AG09309 (cell line): ENCODE results near the gene PTPRCAP.

Experiments used
- DNase-seq: peaks from one replicate; pipeline ENCODE4 v3.0.0-alpha.2; 2010; ENCODE audit warnings: low read depth
- H3K4me3 ChIP-seq: 2 replicates; pipeline ENCODE4 v1.5.1; 2011; ENCODE audit warnings: mild to moderate bottlenecking, low read depth, low read length, moderate library complexity; ENCODE audit not compliant: control insufficient read depth
- CTCF ChIP-seq: IDR thresholded peaks from 2 replicates; pipeline ENCODE4 v1.5.1; 2011; ENCODE audit warnings: mild to moderate bottlenecking, low read depth, low read length, inconsistent platforms; ENCODE audit not compliant: insufficient read depth, control insufficient read depth; ENCODE audit errors: missing control alignments

The PTPRCAP gene

GRCh38 chr11:67453816-67454732 lies 16.6 kb upstream of the PTPRCAP start:
- TF ChIP-seq CTCF: no peak
- no peak overlapping the region for H3K4me3 ChIP-seq
- DNase-seq: no peak

DNA sequence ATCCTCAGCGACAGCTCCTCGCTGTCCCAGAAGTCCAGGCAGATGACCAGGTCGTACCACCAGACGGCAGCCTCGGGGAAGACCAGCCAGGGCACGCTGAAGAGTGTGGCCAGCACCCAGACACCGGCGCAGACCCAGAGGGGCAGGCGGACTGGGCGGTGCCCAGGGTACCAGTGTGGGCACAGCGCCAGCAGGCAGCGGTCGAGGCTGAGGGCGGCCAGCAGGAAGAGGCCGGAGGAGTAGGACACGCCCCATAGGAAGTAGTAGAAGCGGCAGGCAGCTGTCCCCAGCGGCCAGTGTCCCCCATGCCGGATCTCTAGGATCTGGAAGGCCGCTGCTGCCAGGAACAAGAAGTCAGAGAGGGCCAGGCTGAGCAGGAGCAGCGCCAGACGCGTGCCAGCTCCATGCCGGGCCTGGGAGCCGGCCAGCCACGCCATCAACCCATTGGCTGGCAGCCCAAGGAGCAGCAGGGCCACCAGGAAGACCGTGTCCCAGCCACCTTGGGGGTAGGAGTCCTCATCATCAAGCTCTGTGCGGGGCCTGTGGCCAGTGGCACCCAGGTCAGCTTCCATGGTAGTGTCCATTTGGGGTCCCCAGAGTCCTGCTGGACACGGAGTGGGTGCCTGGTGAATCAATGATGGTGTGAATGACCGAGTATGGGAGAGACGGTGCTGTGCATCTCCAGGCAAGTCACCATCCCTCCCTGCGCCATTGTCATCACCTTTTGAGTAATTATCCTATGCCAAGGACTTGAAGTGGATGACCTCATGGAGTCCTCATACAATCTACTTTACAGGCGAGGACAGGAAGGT lies 14.9 kb upstream of the PTPRCAP start, which contains the start of gene GPR152:
GPR152 (minus strand) TSS at position 589 of the 812 bp plus-strand sequence; CDS start at position 584, 5 bp downstream.
- DNase-seq: no peak
- no peak for TF ChIP-seq CTCF
- no peak within 1 kb of the TSS for H3K4me3 ChIP-seq

DNA sequence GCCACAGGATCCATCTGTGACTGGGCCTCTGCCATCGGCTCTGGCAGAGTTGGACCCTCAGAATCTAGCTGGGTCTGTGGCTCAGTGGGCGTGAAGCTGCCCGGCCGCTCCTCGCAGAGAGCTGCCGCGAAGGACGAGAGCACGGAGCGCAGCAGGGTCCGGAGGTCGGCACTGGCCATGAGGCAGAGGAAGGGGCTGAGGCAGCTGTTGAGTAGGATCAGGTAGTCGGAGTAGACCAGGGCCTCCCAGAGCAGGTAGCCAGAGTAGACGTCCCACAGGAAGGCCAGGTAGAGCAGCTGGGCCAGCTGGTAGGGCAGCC lies 14.1 kb upstream of the PTPRCAP start:
- TF ChIP-seq CTCF: no peak
- no peak overlapping the region for H3K4me3 ChIP-seq
- DNase-seq: no peak

DNA sequence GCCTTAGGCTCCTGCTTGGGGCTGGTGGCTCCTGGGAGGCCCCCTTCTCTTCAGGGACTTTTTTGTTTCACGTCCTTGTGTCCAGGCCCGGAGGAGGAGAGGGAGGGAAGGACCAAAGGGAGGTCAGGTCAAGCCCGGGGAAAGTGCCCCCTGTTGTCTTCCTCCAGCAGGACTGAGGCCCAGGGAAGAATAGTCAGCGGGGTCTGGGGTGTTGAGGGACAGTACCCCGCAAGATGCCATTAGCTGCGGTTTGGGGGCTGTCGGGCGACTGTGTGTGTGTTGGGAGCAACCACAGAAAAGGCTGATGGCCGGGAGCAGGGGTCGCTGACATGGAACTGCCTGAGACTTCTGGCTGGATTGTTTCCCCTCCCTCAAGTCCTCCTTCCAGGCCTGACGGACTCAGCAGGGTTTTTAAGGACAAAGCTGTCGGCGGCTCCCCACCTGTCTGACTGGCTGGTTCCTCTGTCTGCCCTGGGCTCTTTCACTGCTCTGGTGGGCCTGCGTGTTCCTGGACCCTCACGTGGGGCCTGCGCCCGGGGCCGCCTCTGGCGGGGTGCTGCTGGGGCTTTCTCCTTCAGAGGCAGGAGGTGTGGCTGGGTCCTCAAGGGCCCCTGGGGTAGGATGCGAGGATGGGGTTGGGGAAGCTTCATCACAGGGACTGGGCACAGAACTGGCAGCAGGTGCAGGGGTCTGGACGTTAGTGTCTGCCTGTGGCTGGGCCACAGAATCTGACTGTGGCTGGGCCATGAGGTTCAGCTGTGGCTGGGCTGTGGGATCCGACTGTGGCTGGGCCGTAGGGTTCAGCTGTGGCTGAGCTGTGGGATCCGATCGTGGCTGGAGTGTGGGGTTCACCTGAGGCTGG lies 13.5 kb upstream of the PTPRCAP start:
- H3K4me3 ChIP-seq: no peak overlapping the region
- no peak for DNase-seq
- no peak for TF ChIP-seq CTCF

DNA sequence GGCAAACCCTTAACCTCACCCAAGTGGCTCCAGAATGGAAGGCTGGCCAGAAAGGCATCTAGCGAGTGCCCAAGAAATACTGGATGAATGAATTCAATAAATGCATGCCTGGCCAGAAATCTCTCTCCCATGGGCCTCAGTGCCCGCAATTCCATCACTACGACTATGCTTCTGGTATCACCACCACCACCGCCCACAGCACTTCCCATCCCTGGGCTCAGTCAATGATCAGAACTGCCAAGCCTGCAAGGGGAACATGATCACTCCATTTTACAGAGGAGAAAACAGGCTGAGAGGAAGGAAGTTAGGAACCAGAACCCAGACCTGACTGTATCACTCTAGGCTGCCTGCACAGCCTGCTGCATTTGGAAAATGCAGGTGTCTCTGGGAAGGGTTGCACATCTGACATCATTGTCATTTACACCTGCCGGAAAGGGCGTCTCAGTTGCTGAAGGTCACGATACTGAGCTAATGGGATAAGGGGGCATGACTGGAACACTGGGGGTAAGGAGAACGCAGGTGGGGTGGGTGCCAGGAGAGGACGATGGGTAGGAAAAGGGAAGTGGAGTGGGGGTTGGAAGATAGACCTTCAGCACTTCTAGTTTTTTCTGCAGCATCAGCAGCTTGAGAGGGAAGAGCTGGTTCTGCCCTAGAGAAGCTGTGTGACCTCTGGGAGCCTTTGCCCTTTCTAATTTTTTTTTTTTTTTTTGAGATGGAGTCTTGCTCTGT lies 11.8 kb upstream of the PTPRCAP start:
- TF ChIP-seq CTCF: no peak
- no peak for DNase-seq
- no peak overlapping the region for H3K4me3 ChIP-seq
